GM23248 (cell line): ENCODE data around the gene SUFU. TPM values are rescaled to one million over a fixed set of nuclear protein-coding genes. Genes with fewer than 3 reads are reported as not detected.

ENCODE experiments used
- DNase-seq: peaks from one replicate; pipeline ENCODE4 v3.0.0-alpha.2; 2015
- H2AFZ ChIP-seq: fragments of 200-600 bp; sonication (generic); 2 replicates; pipeline ENCODE4 v1.6.1; 2016; ENCODE audit warnings: antibody characterized with exemption
- H3F3A ChIP-seq: fragments of 200-600 bp; sonication (generic); 2 replicates; pipeline ENCODE4 v1.6.1; 2016; ENCODE audit warnings: mild to moderate bottlenecking, antibody characterized with exemption, mixed run types; ENCODE audit not compliant: insufficient read depth
- H3K27ac ChIP-seq: fragments of 200-600 bp; sonication (generic); 2 replicates; pipeline ENCODE4 v1.5.1; 2016; ENCODE audit warnings: mild to moderate bottlenecking
- H3K27me3 ChIP-seq: fragments of 200-600 bp; sonication (generic); replicated peaks from 2 replicates; pipeline ENCODE4 v1.6.1; 2016; ENCODE audit warnings: mild to moderate bottlenecking; ENCODE audit not compliant: insufficient read depth
- H3K36me3 ChIP-seq: fragments of 200-600 bp; sonication (generic); 2 replicates; pipeline ENCODE4 v1.6.1; 2016; ENCODE audit warnings: low read depth, mild to moderate bottlenecking
- H3K4me1 ChIP-seq: fragments of 200-600 bp; sonication (generic); 2 replicates; pipeline ENCODE4 v1.6.1; 2016; ENCODE audit warnings: mild to moderate bottlenecking; ENCODE audit not compliant: insufficient read depth
- H3K4me2 ChIP-seq: fragments of 200-600 bp; sonication (generic); one replicate; pipeline ENCODE4 v1.6.1; 2016; ENCODE audit warnings: mild to moderate bottlenecking; ENCODE audit not compliant: unreplicated experiment
- H3K4me3 ChIP-seq: fragments of 200-600 bp; sonication (generic); 2 replicates; pipeline ENCODE4 v1.5.1; 2016; ENCODE audit warnings: mild to moderate bottlenecking
- H3K79me2 ChIP-seq: fragments of 200-600 bp; sonication (generic); 2 replicates; pipeline ENCODE4 v1.6.1; 2016; ENCODE audit warnings: mild to moderate bottlenecking; ENCODE audit not compliant: insufficient read depth
- H3K9ac ChIP-seq: fragments of 200-600 bp; sonication (generic); 2 replicates; pipeline ENCODE4 v1.6.1; 2016; ENCODE audit warnings: mild to moderate bottlenecking
- H3K9me2 ChIP-seq: fragments of 200-600 bp; sonication (generic); 2 replicates; pipeline ENCODE4 v1.6.1; 2016; ENCODE audit warnings: mixed run types, mild to moderate bottlenecking, moderate library complexity; ENCODE audit not compliant: insufficient read depth
- H3K9me3 ChIP-seq: fragments of 200-600 bp; sonication (generic); one replicate; pipeline ENCODE4 v1.6.1; 2017; ENCODE audit warnings: low read depth
- H4K20me1 ChIP-seq: fragments of 200-600 bp; sonication (generic); 2 replicates; pipeline ENCODE4 v1.6.0; 2016; ENCODE audit not compliant: insufficient read depth
- EZH2 ChIP-seq: fragments of 200-600 bp; sonication (generic); IDR thresholded peaks from 2 replicates; pipeline ENCODE4 v1.6.1; 2018; ENCODE audit warnings: antibody characterized with exemption, mild to moderate bottlenecking; ENCODE audit not compliant: insufficient read depth, poor library complexity, severe bottlenecking
- EZH2phosphoT487 ChIP-seq: fragments of 200-600 bp; sonication (generic); IDR thresholded peaks from 2 replicates; pipeline ENCODE4 v1.6.1; 2018; ENCODE audit warnings: antibody characterized with exemption, moderate library complexity, mild to moderate bottlenecking, low read depth; ENCODE audit not compliant: insufficient read depth
- WGBS, 2 experiments: methylation state at CpG; one replicate each; pipeline ENCODE4 v1.1.6; 2015 to 2017; ENCODE audit warnings: low lambda C conversion rate in 2 of 2, low coverage in 1 of 2; ENCODE audit errors: missing lambda C conversion rate in 2 of 2; 5-methylcytosine and 5-hydroxymethylcytosine counted together
- in situ Hi-C: fragments of 300-500 bp; cut with MboI; formaldehyde crosslinking; loops from 2 replicates; pipeline ENCODE4 v1.15.0; 2020
- polyA plus RNA-seq: library from polyadenylated mRNA; unstranded; fragments of >200 nt; fragmentation: Nextera tagmentation; extraction: Ambion mirVana; gene quantifications from 2 replicates; pipeline ENCODE4 v1.2.1, GENCODE V29; 2016
- total RNA-seq: library from RNA; depleted of rRNA; stranded (reverse); fragments of >200 nt; shearing (Covaris generic); gene quantifications from 2 replicates; pipeline ENCODE4 v1.2.3, GENCODE V29; 2014

Gene SUFU
- total and polyA plus RNA-seq, 2 experiments from 2014 or later: 3.1 to 5.0 TPM

GRCh38 chr10:102458656-102459055, 45.1 kb upstream of the SUFU start:
- no peaks in the 10 kb centered on the region for H3K9me3 ChIP-seq
- H3K79me2 ChIP-seq: no peaks in the 10 kb centered on the region
- H3K4me1 ChIP-seq: peaks cover 17% of the 10 kb centered on the region
- TF ChIP-seq EZH2phosphoT487 (no peak), EZH2 (no peak)
- peaks cover 10% of the 10 kb centered on the region; the same call in 1 of the 2 replicates for H3F3A ChIP-seq
- no peaks in the 10 kb centered on the region for H3K9me2 ChIP-seq
- no peak overlapping the region for H3K4me3 ChIP-seq
- H3K27ac ChIP-seq: no peak overlapping the region
- WGBS, 2 experiments: 82 to 86% methylated on average over 3 to 4 of the region's 4 CpGs
- H3K27me3 ChIP-seq: no peaks in the 10 kb centered on the region
- in situ Hi-C loops: no loop called here
- no peak for DNase-seq
- H3K4me2 ChIP-seq: no peak overlapping the region
- no peaks in the 10 kb centered on the region for H4K20me1 ChIP-seq
- no peak overlapping the region for H3K9ac ChIP-seq
- H3K36me3 ChIP-seq: no peaks in the 10 kb centered on the region
- H2AFZ ChIP-seq: no peak overlapping the region

- no peaks in the 10 kb centered on the region for H3K9me2 ChIP-seq
- no peaks in the 10 kb centered on the region for H3K36me3 ChIP-seq
- no peaks in the 10 kb centered on the region for H3K27me3 ChIP-seq
- H3K4me2 ChIP-seq: peak overlapping the region; percentile 84
- H2AFZ ChIP-seq: peak overlapping the region; percentile 80
- 0 out of 2 replicates have a peak, but pooled peaks cover 6% of the 10 kb centered on the region for H3F3A ChIP-seq
- H3K27ac ChIP-seq: no peak overlapping the region
- no peaks in the 10 kb centered on the region for H3K79me2 ChIP-seq
- TF ChIP-seq EZH2phosphoT487 (no peak), EZH2 (no peak)
- H3K4me3 ChIP-seq: peak overlapping the region; percentile 70
- H3K9me3 ChIP-seq: no peaks in the 10 kb centered on the region
- in situ Hi-C loops: no loop called here
- 41 to 42% methylated on average over 8 of the region's 8 CpGs for WGBS, 2 experiments
- peak overlapping the region; percentile 52 for H3K9ac ChIP-seq
- no peaks in the 10 kb centered on the region for H4K20me1 ChIP-seq
- H3K4me1 ChIP-seq: peaks cover 5% of the 10 kb centered on the region
- no peak for DNase-seq
These were observed 43.0 kb upstream of the SUFU start for GRCh38 chr10:102460836-102461186.

DNA sequence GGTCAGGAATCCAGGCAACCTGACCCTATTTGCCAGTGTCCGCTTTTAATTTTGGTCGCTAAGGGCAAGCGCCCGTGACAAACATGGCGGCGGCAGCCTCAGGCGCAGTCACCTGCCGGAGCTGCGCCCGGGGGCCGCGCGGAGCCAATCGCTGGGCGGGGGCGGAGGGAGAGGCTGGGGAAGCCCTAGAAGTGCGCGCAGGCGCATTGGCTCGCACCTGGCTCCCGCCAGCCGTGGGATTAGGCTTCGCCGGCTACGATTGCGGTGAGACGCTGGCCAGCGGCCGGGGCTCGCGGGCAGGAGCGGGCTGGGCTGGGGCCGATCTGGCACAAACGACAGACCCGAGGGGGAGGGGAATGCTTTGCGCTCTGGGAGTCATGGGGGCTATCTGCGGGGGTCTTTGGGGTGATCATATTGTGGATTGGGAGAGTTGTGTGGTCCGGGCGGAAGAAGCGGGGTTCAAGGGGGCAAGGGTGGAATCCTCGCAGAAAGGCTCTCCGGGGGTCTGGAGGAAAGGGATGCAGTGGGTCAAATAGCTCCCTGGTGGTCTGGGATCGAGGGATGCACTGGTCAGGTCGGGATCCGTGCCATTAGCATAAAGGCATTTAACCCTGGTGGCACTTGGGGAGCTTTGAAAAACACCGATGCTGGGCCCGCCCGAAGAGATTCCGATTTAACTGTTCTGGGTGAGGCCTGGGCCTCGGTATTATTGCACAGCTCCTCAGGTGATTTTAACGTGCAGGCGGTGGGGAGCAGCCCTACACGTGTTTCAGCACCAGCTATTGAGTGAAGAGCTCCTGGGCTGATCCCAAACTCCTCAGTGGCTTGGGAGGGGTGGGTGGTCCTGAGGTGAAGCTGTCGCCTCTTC, 42.4 kb upstream of the SUFU start:
- Histone ChIP-seq H3K36me3 (no peaks in the 10 kb centered on the region), H3K4me3 (peak overlapping the region; percentile 70), H4K20me1 (no peaks in the 10 kb centered on the region), H3F3A (0 out of 2 replicates have a peak, but pooled peaks cover 6% of the 10 kb centered on the region), H3K79me2 (no peaks in the 10 kb centered on the region), H3K27ac (no peak overlapping the region), H3K9ac (peak overlapping the region; percentile 52), H2AFZ (peak overlapping the region; percentile 80), H3K27me3 (no peaks in the 10 kb centered on the region), H3K4me2 (peak overlapping the region; percentile 84), H3K9me3 (no peaks in the 10 kb centered on the region), H3K9me2 (no peaks in the 10 kb centered on the region), H3K4me1 (no peaks in the 10 kb centered on the region)
- DNase-seq: peak; percentile 81
- in situ Hi-C loops: no loop called here
- TF ChIP-seq EZH2phosphoT487: no peak
- TF ChIP-seq EZH2: no peak
- 18 to 23% methylated on average over 40 to 54 of the region's 54 CpGs for WGBS, 2 experiments

- Histone ChIP-seq H4K20me1 (no peaks in the 10 kb centered on the region), H3K27me3 (no peaks in the 10 kb centered on the region), H3F3A (0 out of 2 replicates have a peak, but pooled peaks cover 6% of the 10 kb centered on the region), H2AFZ (peak overlapping the region; percentile 77), H3K9me3 (no peaks in the 10 kb centered on the region), H3K79me2 (no peaks in the 10 kb centered on the region), H3K9me2 (no peaks in the 10 kb centered on the region), H3K4me3 (peak overlapping the region; percentile 47; the same call in 1 of the 2 replicates), H3K9ac (peak overlapping the region; percentile 38; the same call in 1 of the 2 replicates), H3K4me1 (no peaks in the 10 kb centered on the region), H3K27ac (no peak overlapping the region), H3K36me3 (no peaks in the 10 kb centered on the region), H3K4me2 (peak overlapping the region; percentile 53)
- no peak for TF ChIP-seq EZH2phosphoT487
- no peak for TF ChIP-seq EZH2
- in situ Hi-C loops: no loop called here
- WGBS, 2 experiments: 66 to 70% methylated on average over 6 of the region's 6 CpGs
- no peak for DNase-seq
These were observed 41.2 kb upstream of the SUFU start for GRCh38 chr10:102462512-102463054.
